Activated CD8-positive, alpha-beta T cell treated with anti-CD3 and anti-CD28 coated beads, Interleukin-2, amount 10 ng/mL, durations not matched to agents 7 days and 5 days (primary cell): Measurements from ENCODE around the gene AMPD2. TPM values are rescaled to one million over a fixed set of nuclear protein-coding genes. Genes with fewer than 3 reads are reported as not detected.

Source experiments
- ATAC-seq: fragments of 150-1000 bp; cut with Tn5 transposase; one replicate; pipeline ENCODE4 v1.10.0; 2021; ENCODE audit warnings: moderate library complexity
- CTCF ChIA-PET: fragments of 350-600 bp; sonication (Branson Sonifier 250); formaldehyde crosslinking; loops from one replicate; lab custom pipeline; 2021; ENCODE audit warnings: antibody characterized with exemption; lab: Charles Lee
- POLR2A ChIA-PET: fragments of 350-600 bp; sonication (Branson Sonifier 250); formaldehyde crosslinking; loops from one replicate; lab custom pipeline; 2021; ENCODE audit warnings: antibody characterized with exemption; lab: Charles Lee
- DNase-seq: peaks from one replicate; pipeline ENCODE4 v3.0.0-alpha.2; 2020
- H3K27ac Mint-ChIP-seq: one replicate; pipeline ENCODE4 v1.8.0; 2021; ENCODE audit warnings: mild to moderate bottlenecking, mixed read lengths
- H3K27me3 Mint-ChIP-seq: one replicate; pipeline ENCODE4 v1.8.0; 2021; ENCODE audit warnings: low read depth, mixed read lengths
- H3K36me3 Mint-ChIP-seq: one replicate; pipeline ENCODE4 v1.8.0; 2021; ENCODE audit warnings: low read depth, mixed read lengths
- H3K4me1 Mint-ChIP-seq: one replicate; pipeline ENCODE4 v1.8.0; 2021; ENCODE audit warnings: low read depth, mixed read lengths
- H3K4me3 Mint-ChIP-seq: one replicate; pipeline ENCODE4 v1.8.0; 2021; ENCODE audit warnings: mild to moderate bottlenecking, mixed read lengths
- H3K9me3 Mint-ChIP-seq: one replicate; pipeline ENCODE4 v1.8.0; 2022; ENCODE audit warnings: mixed read lengths; ENCODE audit not compliant: insufficient read depth
- total RNA-seq, 2 experiments: library from RNA; stranded (reverse); gene quantifications; one replicate each; pipeline ENCODE4 v1.2.3, GENCODE V29; 2021

The AMPD2 gene
- total RNA-seq, 2 experiments from 2014 or later: 123 to 133 TPM

DNA sequence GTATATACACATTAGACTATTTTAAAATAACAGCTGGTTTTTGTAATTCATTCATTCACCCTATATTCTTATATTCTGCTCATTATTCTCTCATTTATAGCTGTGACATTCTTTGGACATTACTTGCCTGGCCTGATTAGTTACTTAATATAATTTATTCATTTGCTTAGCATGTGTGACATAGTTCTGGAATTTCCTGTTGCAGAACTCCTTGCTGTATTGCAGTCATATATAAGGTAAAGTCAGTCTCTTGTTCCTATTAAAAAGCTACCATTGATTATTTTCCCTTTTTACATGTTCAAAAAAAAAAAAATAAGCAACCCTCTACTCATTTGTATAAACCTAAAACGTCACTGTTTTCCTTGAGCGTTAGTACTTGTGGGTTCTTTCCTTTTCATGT, 24.1 kb upstream of the AMPD2 start:
- DNase-seq (no peak), ATAC-seq (no peak)
- Mint-ChIP-seq H3K27ac (no peak overlapping the region), H3K36me3 (peaks cover 58% of the 10 kb centered on the region), H3K4me1 (no peaks in the 10 kb centered on the region), H3K9me3 (no peaks in the 10 kb centered on the region), H3K4me3 (no peak overlapping the region), H3K27me3 (no peaks in the 10 kb centered on the region)
- POLR2A ChIA-PET: interaction anchor here (0.9 kb wide), 1 partner anchor 13 kb away, joined by 3 read pairs; no protein-coding TSS in a partner anchor
- CTCF ChIA-PET: interaction anchor here (0.6 to 2.1 kb wide), 2 partner anchors 44 to 63 kb away, joined by 3 to 5 read pairs; no protein-coding TSS in a partner anchor

DNA sequence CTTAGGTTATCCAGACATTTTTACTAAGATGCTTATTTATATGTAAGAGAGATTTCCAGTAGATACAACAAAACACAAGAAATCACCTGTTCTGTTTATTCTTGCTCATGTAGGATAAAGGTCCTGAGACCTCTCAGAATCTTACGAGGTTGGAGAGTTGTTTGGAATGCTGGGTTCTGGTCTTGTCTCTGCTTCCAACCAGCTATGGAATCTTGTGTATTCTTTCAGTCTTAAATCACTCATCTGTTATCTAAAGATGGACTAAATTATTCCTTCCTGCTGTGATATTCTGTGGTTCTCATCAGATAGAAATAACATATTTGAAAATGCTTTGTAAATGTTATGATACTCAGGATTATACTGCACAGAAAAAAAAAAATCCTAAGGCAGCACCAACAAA, 21.5 kb upstream of the AMPD2 start:
- Mint-ChIP-seq H3K9me3 (no peaks in the 10 kb centered on the region), H3K4me3 (no peak overlapping the region), H3K27me3 (no peaks in the 10 kb centered on the region), H3K36me3 (peaks cover 45% of the 10 kb centered on the region), H3K27ac (no peak overlapping the region), H3K4me1 (peaks cover 3% of the 10 kb centered on the region)
- POLR2A ChIA-PET: interaction anchor here (1.2 kb wide), 1 partner anchor 50 kb away, joined by 3 read pairs; the partner anchor contains the start of gene GNAI3
- no peak for DNase-seq
- CTCF ChIA-PET: interaction anchor here (1.6 kb wide), 1 partner anchor 11 kb away, joined by 4 read pairs; no protein-coding TSS in a partner anchor
- ATAC-seq: no peak

DNA sequence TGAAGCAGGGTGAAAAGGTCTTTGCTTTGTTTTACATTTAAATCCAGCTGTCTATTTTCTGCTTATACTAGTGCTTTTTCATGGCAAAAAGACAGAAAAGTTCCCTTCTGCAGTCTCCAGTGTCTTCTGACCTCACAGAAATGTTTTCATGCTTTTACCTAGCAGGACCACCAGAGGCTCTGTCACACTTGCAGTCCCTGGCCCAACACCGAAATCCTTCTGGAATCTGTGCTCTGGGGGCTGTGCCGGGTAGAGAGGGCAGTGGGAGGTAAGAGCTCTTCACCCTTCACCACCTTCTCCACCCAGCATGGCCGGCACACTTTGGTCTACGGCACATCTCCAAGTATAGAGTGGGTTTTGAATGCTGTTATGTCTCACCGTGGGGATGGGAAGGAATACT, 21.0 kb upstream of the AMPD2 start:
- no peak for ATAC-seq
- no peaks in the 10 kb centered on the region for H3K9me3 Mint-ChIP-seq
- no peak overlapping the region for H3K4me3 Mint-ChIP-seq
- DNase-seq: no peak
- POLR2A ChIA-PET: no interaction called here
- no peak overlapping the region for H3K27ac Mint-ChIP-seq
- H3K4me1 Mint-ChIP-seq: peaks cover 3% of the 10 kb centered on the region
- H3K36me3 Mint-ChIP-seq: peaks cover 43% of the 10 kb centered on the region
- CTCF ChIA-PET: interaction anchor here (1.6 kb wide), 1 partner anchor 10 kb away, joined by 4 read pairs; no protein-coding TSS in a partner anchor
- no peaks in the 10 kb centered on the region for H3K27me3 Mint-ChIP-seq

DNA sequence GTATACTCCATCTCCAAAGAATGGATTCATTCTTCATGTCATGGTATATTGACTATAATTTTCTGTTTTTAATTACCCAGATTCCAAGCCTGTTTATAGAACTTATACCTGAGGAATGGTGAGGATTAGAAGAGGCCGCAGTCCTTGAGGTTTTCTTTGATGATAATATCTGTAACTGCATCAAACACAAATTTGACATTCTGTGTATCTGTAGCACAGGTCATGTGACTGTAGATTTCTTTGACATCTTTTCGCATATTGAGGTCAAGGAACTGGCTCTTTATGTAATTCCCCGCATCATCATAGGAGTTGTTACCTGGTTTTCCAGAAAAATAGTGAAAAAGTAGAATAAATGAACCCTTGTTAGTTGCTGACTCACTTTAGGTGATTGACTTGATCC, 16.4 kb upstream of the AMPD2 start:
- no peak for ATAC-seq
- DNase-seq: no peak
- no peaks in the 10 kb centered on the region for H3K9me3 Mint-ChIP-seq
- no peak overlapping the region for H3K4me3 Mint-ChIP-seq
- ChIA-PET CTCF (no interaction called here), POLR2A (no interaction called here)
- peaks cover 3% of the 10 kb centered on the region for H3K4me1 Mint-ChIP-seq
- no peaks in the 10 kb centered on the region for H3K27me3 Mint-ChIP-seq
- H3K27ac Mint-ChIP-seq: no peak overlapping the region
- H3K36me3 Mint-ChIP-seq: peaks cover 17% of the 10 kb centered on the region

DNA sequence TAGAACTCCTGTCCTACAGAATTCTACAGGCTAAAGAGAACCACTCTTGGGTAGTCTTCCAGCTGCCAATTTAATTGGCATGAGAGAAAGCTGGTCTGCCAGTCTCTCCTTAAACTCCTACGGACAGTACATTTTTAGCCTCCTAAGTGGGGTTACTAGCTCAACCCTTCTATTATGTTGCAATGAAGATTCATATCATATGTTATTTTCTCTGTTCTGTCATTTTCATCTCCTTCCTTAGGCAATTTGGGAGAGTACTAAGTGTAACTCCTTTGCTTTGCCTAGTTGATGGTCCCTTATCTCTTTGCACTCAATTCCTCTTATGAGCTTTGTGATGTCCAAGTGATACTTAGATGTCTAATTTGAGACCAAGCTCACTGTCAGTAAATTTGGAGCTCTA, 14.3 kb upstream of the AMPD2 start:
- H3K27me3 Mint-ChIP-seq: no peaks in the 10 kb centered on the region
- peaks cover 3% of the 10 kb centered on the region for H3K4me1 Mint-ChIP-seq
- H3K27ac Mint-ChIP-seq: no peak overlapping the region
- no peak overlapping the region for H3K4me3 Mint-ChIP-seq
- CTCF ChIA-PET: interaction anchor here (1.4 to 1.9 kb wide), 2 partner anchors 34 to 57 kb away, joined by 5 to 9 read pairs; partner anchors contain the start of gene GNAI3
- no peak for ATAC-seq
- POLR2A ChIA-PET: no interaction called here
- H3K36me3 Mint-ChIP-seq: peaks cover 3% of the 10 kb centered on the region
- DNase-seq: no peak
- H3K9me3 Mint-ChIP-seq: no peaks in the 10 kb centered on the region

DNA sequence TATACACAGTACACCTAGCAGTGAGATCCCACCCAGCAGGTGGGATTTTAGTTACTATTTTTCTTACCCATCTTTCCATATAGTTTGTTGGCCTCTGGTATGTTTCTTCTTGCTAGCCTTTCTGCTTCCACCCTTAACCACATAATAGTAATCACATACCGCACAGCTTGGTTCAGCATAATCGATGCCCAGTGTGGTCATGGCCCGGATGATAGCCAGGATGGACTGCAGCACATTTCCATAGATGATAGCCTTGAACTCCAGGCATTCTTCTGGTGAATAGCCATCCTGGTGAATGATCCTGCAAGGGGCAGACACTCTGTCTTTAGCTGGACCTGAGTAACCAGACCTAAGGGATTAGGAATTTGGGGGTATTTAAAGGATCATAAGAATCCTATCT, 9.8 kb upstream of the AMPD2 start:
- ATAC-seq (no peak), DNase-seq (no peak)
- H3K4me1 Mint-ChIP-seq: no peaks in the 10 kb centered on the region
- ChIA-PET CTCF (interaction anchor here (1.0 to 1.3 kb wide), 4 partner anchors 11 to 64 kb away, joined by 3 to 8 read pairs (median 4); no protein-coding TSS in a partner anchor), POLR2A (no interaction called here)
- H3K4me3 Mint-ChIP-seq: no peak overlapping the region
- no peaks in the 10 kb centered on the region for H3K9me3 Mint-ChIP-seq
- no peak overlapping the region for H3K27ac Mint-ChIP-seq
- H3K36me3 Mint-ChIP-seq: no peaks in the 10 kb centered on the region
- H3K27me3 Mint-ChIP-seq: peaks cover 3% of the 10 kb centered on the region

DNA sequence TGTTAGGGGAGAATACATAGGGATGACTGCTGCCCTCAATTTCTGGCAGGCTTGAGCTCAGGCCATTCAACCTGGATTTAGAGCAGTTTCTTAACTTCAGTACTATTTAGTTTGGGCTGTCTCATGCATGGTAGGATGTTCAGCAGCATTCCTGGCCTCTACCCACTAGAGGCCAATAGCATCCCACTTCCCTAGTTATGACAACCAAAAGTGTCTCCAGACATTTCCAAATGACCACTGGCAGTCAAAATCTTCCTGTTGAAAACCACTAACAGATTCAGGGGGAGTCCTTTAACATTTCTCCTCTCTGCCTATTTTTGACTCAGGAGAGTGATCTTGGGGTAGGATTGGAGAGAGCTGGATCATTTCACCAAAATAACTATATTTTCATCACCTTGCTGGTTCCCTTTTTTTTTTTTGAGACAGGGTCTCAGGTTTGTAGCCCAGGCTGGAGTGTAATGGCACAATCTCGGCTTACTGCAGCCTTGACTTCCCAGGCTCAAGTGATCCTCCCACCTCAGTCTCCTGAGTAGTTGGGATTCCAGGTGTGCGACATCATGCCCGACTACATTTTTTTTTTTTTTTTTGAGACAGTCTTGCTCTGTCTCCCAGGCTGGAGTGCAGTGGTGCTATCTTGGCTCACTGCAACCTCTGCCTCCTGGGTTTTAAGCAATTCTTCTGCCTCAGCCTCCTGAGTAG, 8.9 kb upstream of the AMPD2 start:
- Mint-ChIP-seq H3K27me3 (peaks cover 3% of the 10 kb centered on the region), H3K4me3 (no peak overlapping the region), H3K27ac (no peak overlapping the region), H3K9me3 (no peaks in the 10 kb centered on the region), H3K4me1 (peaks cover 3% of the 10 kb centered on the region), H3K36me3 (no peaks in the 10 kb centered on the region)
- DNase-seq (no peak), ATAC-seq (no peak)
- ChIA-PET CTCF (interaction anchor here (0.7 to 1.2 kb wide), 3 partner anchors 9 to 20 kb away, joined by 3 to 4 read pairs (median 4); no protein-coding TSS in a partner anchor), POLR2A (no interaction called here)

DNA sequence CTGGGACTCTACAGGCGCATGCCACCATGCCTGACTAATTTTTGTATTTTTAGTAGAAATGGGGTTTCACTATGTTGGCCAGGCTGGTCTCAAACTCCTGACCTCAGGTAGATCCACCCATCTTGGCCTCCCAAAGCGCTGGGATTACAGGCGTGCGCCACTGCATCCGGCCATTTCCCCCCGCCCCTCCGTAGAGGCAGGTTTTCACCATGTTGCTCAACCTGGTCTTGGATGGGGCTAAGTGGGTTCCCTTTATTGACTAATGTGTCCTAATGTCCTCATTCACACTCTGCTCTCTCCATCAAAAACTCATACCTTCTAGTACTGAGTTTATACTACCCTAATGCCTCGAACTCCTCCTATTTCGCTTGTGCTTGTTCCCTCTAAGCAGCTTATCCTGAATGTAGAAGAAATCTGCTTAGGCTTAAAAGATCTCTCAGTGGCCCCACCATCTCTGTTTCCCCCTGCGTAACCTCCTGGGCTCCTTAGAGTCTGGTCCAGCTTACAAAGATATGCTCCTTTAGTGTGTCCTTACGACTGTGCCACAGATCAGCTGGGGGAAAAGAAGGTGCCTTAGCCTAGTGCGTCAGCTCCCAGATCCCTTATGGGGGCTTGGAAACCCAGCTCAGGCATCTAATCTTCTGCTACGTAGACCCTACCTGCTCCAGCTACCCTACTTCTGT, 8.2 kb upstream of the AMPD2 start:
- H3K36me3 Mint-ChIP-seq: no peaks in the 10 kb centered on the region
- ChIA-PET CTCF (interaction anchor here (0.7 to 3.3 kb wide), 5 partner anchors 10 to 79 kb away, joined by 3 to 18 read pairs (median 4); no protein-coding TSS in a partner anchor), POLR2A (interaction anchor here (4.4 kb wide), 1 partner anchor 63 kb away, joined by 22 read pairs; the partner anchor contains the start of gene GNAI3)
- no peaks in the 10 kb centered on the region for H3K9me3 Mint-ChIP-seq
- DNase-seq: no peak
- H3K27ac Mint-ChIP-seq: no peak overlapping the region
- H3K27me3 Mint-ChIP-seq: peaks cover 3% of the 10 kb centered on the region
- H3K4me1 Mint-ChIP-seq: peaks cover 10% of the 10 kb centered on the region
- no peak overlapping the region for H3K4me3 Mint-ChIP-seq
- no peak for ATAC-seq

DNA sequence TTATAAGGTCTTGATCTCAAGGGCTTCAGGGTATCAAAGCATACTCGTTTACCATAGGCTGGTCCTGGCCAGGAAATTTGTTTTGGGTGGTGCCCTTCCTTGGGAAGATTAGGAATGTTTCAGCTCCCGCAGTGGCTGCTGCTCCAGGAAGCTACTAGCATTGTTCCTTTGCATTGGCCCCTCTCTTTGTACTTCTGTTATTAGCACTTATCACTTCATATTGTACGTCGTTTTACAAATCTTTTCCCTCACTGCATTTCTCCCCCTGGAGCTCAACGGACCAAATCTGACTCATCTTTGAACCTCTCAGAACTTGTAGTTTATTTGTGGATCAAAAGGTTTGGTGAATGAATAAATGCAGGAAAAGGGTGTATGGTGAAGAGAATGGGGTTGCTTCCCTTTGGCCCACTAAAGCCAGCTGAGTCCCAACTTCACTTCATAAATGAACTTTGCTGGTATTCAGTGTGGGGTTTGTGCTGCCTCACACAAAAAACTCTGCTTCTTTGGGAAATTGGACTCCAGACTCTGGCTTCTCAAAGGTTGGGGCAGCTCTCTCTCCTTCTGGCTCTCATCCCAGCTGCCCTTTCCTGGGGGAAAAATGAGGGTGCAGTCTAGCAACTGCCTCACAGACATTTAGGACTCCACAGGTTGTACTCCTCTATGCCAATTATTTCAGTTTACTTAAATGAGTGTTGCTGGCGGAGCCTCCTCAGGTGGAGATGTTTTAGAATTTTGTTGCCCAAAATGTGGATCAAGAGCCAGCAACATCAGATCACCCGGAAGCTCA, 6.1 kb upstream of the AMPD2 start:
- Mint-ChIP-seq H3K36me3 (no peaks in the 10 kb centered on the region), H3K27me3 (peaks cover 3% of the 10 kb centered on the region), H3K4me1 (peaks cover 26% of the 10 kb centered on the region), H3K27ac (no peak overlapping the region), H3K9me3 (no peaks in the 10 kb centered on the region), H3K4me3 (no peak overlapping the region)
- ATAC-seq: no peak
- ChIA-PET POLR2A (interaction anchor here (4.4 kb wide), 1 partner anchor 65 kb away, joined by 22 read pairs; the partner anchor contains the start of gene GNAI3), CTCF (interaction anchor here (0.7 to 3.9 kb wide), 10 partner anchors 16 to 161 kb away, joined by 3 to 25 read pairs (median 4); partner anchors contain the start of gene GNAI3)
- no peak for DNase-seq

DNA sequence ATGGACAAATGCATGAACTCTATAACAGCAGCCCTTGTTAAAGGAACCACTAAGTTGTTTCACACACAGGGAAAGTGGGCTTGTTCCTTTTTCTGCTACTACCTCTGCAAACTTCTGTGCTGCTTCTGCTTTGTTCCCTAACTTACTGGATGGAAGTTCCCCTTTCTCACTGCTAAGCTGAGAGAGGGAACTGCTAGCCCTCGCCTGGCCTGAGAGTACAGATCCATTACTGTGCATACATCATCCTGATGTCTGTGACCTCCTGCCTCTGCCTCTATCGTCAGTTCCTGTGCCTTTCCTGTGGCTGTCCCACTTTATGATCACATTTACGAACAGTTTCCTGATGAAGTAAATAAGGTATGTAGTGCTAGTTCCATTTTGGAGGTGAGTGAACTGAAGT, 3.8 kb upstream of the AMPD2 start:
- POLR2A ChIA-PET: interaction anchor here (1.1 to 4.4 kb wide), 2 partner anchors 66 to 68 kb away, joined by 4 to 22 read pairs; partner anchors contain the start of gene GNAI3
- Mint-ChIP-seq H3K27me3 (peaks cover 3% of the 10 kb centered on the region), H3K4me1 (peaks cover 37% of the 10 kb centered on the region), H3K27ac (peak overlapping the region; percentile 40), H3K36me3 (no peaks in the 10 kb centered on the region), H3K4me3 (no peak overlapping the region), H3K9me3 (no peaks in the 10 kb centered on the region)
- CTCF ChIA-PET: interaction anchor here (1.7 to 3.9 kb wide), 3 partner anchors 14 to 69 kb away, joined by 7 to 25 read pairs (median 9); no protein-coding TSS in a partner anchor
- no peak for ATAC-seq
- DNase-seq: no peak

DNA sequence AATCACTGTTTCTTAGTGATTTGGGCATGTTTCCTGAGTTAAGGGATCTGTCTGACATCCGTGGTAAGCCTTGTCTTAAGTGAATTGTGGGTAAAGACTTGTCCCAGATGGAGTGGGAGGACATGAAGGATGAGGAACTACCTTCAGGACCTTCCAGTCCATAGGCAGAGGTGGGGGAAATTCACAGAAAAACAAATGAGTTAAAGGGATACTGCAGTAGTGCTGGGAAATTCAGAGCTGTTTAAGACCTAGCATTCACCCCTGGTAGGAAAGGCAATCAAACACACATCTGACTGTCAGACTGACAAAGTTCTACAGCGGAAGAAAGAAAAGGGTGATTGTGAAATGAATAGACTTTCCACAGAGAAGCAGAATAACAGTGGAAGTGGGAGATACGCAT, 3.2 kb upstream of the AMPD2 start:
- Mint-ChIP-seq H3K9me3 (no peaks in the 10 kb centered on the region), H3K36me3 (no peaks in the 10 kb centered on the region), H3K4me3 (no peak overlapping the region), H3K4me1 (peaks cover 37% of the 10 kb centered on the region), H3K27me3 (peaks cover 3% of the 10 kb centered on the region), H3K27ac (no peak overlapping the region)
- ATAC-seq: no peak
- POLR2A ChIA-PET: interaction anchor here (1.1 to 2.1 kb wide), 2 partner anchors 66 to 68 kb away, joined by 4 to 12 read pairs; partner anchors contain the start of gene GNAI3
- DNase-seq: no peak
- CTCF ChIA-PET: interaction anchor here (1.1 to 5.1 kb wide), 6 partner anchors 14 to 71 kb away, joined by 3 to 34 read pairs (median 8); no protein-coding TSS in a partner anchor
